ENCODE data around the gene STK10. TPM values are rescaled to one million over a fixed set of nuclear protein-coding genes. Genes with fewer than 3 reads are reported as not detected.

Gene STK10
- total RNA-seq, 1 experiment from 2014 or later = 18.1 TPM

DNA sequence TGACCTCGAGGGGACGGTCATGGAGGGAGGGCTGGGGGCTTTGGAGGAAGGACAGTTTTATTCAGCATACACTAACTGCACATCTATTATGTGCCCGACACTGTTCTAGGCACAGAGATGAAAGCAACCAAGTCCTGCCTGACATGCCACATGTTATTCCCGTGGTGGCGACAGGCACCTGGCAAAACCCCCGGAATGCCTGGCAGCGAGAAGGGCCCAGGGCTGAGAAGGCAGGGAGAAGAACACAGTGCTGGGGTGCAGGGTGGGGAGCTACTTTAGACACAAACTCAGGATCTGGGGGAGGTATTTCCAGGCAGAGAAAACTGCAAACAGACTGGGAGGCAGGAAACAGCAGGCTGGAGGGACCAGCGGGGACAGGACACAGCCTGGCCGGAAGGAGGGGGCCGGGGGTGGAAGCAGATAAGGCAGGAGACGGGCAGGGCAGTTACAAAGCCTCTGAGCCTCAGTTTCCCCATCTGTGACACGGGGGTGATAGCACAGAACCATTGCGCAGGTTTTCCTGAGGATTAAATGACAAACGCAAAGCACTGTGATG, 77.7 kb downstream of the STK10 start:
- DNase-seq (ENCODE audit: low read depth) = no peak

DNA sequence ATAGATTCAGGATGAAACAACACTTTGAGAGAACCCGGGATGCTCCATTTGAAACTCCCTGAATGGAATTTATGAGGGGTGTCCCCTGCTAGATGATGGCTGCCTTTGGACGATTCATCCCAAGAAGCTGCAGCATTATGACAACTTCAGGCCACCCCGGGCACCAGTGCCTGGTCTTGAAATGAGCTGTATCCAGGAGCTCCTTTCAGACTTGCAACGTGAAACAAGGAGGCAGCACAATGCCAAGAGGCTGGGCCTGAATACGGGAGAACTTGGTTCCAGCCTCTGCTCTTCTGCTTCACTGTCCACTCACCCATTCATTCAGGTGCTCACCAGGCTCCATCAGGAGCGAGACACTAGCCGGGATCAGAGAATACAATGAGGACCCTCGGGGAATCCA, 78.3 kb downstream of the STK10 start:
- no peak for DNase-seq (ENCODE audit: low read depth)

DNA sequence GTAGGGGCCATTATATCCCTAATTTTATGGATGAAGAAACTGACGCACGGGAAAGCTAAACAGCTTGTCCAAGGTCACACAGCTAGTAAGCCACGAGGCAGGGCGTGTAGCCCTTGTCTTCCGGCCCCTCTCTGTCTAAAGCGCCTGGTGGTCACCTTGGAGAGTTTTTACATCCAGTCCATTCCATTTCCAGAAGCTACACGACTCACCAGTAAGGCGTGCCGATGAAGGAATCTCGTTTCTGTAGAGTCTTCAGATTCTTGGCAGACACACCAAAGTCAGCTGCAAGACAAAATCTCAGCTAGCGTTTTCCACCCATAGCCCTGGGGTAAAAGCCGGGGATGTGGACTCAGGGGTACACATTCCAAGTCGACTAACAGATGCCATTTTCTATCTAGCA, 80.5 kb downstream of the STK10 start:
- DNase-seq (ENCODE audit: low read depth) = peak; percentile 92

DNA sequence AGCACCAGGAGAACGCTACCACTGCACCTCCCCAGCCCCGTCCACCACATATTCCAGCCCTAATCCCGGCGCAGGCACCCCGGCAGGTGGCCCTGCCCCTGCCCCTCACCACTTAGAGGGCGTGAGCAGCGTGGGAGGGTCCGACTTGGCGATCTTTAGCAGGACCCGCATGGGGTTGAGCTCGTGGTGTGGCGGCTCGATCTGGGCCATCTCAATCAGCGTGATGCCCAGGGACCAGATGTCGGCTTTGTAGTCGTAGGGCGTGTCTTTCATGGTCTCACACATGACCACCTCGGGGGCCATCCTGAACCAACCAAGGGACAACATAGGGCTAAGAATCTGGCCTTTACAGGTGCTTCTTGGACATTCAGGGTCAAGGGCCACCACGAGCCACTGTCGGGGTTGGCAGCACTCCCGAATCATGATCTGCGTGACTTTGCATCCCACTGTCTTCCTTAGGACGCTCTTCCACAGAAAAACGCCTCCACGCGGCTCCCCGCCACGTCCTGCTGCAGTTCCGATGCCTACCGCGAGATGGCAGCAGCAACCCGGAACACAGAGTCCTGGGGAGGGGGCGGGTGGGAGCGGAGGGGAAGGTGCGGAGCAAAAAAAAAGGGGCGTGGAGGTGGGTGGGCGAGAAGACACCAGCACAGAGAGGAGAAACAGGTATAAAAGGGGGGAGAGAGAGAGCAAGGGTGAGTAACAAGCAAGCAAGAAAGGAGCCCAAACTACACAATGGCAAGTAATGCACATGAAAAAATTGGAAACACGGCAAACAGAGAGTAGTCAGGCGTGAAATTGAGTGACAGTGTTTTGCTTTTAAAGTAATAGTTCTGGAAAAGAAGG, 81.3 kb downstream of the STK10 start:
- peak; percentile 56 for DNase-seq (ENCODE audit: low read depth)

DNA sequence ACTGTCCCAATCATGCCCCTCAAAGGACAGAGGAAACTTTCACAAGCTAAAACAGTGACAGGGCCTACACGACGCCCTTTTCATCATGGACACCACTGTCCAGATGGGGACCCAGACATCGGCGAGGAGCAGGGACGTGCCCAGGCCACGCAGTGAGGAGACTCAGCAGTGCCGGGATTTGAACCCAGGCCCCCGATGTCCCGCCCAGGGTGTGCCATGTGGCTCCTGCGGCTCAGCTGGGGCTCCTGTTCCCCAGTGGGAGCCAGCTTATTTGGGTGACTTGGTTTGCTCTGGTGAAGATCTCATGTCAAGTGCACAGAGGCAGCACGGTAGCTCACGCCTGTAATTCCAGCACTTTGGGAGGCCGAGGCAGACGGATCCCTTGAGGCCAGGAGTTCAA, 82.2 kb downstream of the STK10 start:
- no peak for DNase-seq (ENCODE audit: low read depth)

DNA sequence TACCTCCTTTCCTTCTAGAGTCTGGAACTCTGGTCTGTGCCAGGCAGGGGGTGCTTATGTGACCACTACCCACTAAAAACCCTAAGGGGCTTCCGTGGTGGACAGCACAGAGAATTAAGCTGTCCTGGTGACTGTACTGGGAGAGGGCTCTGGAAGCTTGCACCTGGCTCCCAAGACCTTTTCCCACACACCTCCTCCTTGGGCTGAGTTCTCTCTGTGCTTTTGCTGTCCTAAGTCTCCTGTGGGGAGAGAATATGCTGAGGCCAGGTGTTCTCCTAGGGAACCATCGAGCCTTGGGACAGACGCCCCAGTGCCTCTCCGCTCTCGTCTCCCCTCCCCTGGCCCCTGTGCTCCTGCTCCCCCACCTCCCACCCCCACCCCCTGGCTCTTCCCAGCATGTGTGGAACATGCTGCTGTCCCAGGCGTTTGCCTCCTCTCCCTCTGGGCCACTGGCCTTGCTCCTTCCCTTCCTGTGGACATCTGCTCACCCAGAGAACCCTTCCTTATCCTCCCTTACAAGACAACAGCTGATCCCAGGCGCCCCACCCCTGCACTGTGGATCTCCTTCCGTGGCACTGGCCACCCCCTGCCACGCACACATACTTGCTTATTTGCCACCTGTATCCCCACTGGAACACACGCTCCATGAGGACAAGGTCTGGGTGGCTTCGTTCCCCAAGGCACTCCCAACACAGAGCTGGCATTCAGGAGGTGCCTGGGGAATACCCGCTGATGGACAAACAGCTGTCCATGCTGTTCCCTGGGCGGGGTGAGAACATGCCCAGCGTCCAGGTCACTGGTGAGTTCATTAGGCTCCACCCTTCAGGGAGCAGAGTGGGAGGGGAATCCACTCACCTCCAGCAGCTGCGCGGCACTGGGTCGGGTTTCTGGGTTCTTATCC, 83.0 kb downstream of the STK10 start:
- no peak for DNase-seq (ENCODE audit: low read depth)

DNA sequence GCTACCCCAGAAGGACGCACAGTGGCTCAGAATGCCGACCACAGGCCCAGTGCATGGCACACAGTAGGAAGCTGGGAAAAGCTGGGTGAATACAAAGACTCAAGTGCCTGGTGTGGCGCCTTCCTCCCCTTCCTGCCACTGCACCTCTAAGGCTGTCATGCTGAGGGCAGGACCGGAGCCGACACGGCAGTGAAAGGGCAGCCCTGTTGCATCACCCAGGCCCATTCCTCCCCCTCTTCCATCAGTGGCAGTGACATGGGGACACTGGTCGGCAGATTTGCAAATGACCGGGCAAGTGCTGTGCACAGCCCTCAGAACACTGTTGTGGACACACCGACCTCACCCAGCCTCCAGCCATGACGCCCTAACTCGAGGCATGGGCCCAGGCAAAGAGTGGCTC, 84.0 kb downstream of the STK10 start:
- peak; percentile 27 for DNase-seq (ENCODE audit: low read depth)

DNA sequence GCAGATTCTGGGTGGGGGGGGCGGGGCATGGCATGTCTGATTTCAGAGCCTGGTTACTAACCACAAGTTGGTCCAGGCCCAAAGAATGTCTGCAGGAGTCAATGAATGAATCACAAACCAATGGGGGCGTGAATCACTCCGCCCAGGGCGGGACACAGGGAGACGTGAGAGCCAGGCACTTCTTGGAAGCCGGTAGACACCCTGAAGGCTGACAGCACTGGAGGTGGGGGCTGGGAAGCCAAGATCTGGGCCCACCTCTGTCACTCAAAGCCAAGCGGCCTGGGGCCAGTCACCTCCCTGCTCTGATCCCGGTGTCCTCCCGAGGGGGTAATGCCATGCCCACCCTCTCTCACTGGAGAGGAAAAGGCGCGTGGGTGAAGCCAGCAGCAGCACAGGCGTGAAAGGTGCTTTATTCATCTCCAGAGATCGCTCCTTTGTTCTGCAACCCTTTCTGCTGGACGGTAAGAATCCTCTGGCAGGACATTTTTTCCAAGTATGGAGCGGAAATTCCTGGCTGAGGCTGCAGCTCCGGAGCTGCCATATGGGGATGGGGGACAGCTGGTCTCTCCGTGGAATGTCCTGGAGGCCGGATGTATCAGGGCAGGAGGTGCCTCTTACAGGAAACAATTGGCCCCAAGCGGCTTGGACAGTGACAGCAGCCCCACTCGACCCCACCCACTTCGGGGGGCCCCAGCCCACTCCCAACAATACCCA, 85.0 kb downstream of the STK10 start:
- peak; percentile 99 for DNase-seq (ENCODE audit: low read depth)

DNA sequence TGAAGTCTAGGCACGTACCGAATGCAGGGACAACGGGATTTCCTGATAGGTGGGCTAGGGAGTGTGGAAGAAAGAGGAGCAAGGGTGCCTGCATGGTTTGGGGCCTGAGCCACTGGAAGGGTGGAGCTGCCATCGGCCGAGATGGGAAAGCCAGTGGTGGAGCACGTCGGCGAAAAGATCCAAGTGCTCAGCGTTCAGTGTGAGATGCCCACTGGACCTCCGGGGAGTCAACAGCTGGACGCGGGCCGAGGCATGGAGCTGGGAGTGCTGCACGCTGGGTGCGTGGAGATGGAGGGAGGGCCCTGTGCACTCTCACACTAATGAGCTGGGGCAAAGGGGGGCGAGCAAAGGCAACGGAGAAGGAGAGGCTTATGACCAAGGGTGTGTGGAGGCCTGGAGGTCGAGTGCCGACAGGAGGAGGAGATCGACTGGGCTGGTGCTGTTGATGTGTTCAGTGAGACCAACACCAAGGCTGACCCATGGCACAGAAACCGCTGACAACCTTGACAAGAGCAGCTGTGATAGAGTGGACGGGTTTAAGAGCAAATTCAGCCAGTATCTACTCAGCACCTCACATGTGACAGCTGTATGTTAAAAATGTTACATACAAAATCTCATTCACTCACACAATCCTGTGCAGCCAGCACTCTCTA, 85.7 kb downstream of the STK10 start:
- no peak for DNase-seq (ENCODE audit: low read depth)

DNA sequence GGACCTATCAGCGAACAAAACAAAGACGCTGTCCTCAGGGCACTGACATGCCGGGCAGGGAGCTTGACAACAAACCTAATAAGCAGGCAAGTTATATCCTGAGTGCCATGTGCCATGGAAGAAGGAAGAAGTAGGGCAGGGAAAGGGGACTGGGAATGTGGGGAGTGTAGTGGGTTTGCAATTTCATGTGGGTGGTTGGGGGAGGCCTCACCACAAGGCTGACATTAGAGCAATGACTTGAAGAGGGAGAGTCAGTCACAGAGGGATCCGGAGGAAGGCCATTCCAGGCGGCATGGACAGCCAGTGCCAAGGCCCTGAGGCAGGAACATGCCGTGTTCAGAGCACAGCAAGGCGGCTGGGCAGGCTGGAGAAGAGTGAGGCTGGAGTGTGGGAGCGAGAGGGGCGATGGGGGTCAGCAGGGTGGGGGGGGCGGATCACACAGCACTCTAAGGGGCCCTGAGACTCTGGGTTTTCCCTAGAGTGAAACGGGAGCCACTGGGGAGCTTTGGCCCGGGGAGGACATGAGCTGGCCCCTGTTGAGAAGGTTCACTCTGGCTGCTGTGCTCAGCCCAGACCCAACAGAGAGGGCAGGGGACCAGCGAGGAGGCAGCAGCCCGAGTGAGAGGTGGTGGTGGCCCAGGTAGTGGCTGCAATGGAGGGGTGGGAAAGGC, 86.3 kb downstream of the STK10 start:
- DNase-seq (ENCODE audit: low read depth) = no peak

DNA sequence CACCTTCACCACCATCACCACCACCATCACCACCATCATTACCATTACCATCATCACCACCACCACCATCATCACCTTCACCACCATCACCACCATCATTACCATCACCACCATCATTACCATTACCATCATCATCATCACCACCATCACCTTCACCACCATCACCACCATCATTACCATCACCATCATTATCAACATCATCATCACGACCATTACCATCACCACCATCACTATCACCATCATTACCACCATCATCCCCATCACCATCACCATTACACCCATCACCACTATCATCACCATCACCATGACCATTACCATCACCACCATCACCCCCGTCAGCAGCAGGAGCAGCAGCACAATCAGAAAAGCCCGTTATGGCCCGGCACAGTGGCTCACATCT, 89.1 kb downstream of the STK10 start:
- no peak for DNase-seq (ENCODE audit: low read depth)

DNA sequence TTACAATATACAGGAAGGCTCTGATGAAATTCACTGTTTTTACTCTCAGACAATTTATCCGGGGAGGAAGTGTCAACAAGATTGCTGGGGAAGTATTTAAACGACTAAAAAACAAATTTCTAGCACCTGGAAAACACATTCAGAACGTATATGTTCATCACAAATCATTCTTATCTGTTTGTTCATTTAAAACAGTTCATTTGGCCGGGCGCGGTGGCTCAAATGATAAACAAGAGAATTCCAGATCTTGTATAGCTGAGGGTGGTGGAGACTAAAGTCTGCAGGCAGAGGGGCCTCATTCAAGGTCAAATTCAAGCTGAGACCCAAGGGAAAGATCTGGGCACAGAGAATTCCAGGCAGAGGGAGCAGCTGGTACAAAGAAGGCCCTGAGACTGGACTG, 90.0 kb downstream of the STK10 start:
- no peak for DNase-seq (ENCODE audit: low read depth)

DNA sequence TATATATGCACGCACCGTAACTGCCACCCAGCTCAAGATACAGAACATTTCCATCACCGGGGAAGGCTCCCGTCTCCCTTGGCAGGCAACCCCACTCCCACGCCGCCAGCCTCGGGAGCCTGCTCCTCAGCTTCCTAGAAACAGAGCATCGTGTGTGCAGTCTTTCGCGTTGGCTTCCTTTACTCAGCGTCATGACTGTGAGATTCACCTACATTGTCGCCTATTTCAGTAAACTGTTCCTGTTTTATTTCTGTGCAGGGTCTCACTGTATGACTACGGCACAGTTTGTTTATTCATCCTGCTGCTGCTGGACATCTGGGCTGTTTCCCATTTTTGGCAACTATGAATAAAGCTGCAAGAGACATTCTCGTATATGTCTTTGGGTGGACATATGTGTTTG, 90.7 kb downstream of the STK10 start:
- DNase-seq (ENCODE audit: low read depth) = no peak

DNA sequence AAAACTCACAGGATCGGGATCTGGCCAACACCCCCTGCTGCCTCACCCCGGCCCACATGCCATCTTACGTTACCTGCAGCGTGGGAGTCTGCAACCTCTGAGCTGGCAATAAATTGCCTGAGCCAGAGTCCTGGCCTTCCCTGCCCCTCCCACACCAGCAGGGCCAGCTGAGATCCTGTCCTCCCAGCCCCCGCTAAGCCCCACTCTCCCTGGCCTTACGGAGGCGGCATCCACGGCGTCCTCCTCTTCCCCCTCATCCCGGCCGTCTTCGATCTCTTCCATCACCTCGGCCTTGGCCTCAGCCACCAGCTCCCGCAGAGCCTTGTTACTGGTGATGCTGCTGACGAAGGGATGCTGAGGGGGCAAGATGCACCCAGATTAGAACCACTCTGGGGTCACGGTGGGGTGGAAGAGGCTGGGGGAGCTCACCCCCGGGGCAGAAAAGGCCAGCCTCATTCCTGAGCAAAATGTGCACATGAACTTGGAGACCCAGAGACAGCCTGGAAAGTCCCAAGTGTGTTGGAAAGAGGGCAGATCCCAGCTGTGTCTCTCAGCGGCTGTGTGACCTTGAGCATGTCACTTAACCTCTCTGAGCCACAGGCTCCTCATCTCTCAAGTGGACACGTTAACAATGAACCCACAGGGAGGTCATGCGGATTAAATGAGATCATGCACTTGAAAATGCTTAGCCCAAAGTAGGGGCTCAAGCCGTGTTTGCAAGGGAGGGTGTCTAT, 91.7 kb downstream of the STK10 start:
- DNase-seq (ENCODE audit: low read depth) = no peak

DNA sequence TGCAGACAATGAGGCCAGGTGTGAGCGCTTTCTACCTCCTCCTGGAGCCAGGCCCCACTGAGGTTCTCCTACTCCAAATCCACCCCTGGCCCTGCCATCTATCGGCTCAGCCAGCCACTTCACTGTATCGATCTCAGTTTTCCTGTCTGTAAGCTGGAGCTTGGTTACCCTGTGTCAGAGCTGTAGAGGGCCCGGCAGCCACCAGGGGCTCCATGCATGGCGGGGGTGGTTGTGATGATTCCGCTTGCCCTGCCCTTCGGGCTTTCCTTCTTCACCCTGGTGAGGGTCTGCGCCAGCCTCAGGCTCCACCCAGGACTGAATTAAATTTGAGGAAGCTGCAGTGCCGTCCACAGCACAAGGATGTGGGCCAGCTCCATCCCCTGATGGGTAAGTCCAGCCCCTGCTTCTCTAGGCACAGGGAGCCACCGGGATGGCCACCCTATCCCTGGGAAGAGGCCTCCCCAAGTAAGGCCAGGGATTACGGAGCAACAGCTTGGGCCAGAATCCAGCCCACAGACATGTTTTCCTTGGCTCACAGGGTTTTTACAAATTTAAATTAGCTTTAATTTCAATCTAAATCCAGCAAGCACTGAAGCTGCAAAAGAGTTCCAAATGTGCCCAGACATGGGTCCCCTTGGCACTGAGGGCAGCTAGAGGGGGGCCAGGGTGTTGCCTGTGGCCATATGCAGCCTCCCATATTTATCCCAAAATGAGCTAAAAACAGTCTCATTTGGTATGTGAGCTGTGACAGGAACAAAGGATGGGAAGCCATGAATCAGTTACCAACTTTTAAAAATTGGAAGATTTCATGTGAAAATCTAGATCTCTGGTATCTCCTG, 92.4 kb downstream of the STK10 start:
- no peak for DNase-seq (ENCODE audit: low read depth)

DNA sequence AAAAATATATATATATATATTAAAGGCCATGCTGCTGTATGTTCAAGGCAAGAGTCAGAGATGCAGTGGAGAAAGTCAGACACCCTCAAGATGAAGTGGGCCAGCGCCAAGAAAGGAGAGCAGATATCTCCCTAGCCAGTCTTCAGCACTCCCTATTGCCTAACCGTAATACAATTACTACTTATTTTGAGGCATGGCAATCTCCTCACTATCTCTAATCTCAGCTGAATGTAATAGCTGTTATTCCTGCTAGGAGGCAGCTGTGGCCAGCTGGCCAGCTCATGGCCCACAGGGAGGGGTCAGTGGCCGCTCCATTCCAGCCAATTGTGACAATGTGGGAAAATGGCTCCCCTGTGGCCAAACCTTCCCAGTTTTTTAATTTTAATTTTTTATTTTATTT, 94.1 kb downstream of the STK10 start:
- no peak for DNase-seq (ENCODE audit: low read depth)

DNA sequence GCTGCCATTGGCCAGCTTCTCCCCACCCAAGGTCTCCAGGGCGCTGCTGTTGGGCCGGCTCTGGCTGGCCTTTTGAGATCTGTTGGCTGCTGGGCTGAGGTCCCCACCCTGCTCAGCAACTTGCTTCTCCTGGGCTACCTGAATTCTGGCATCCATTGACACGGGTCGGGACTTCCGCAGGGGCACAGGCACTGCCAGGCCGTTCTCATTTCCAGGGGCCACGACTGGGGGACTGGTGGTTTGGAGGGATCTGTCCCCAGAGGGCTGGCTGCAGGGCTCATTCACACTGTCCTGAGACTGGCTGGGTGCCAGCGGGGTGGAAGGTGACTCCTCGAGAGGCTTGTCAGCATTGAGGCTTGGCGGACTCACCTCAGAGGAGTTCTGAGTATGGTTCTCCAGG, 94.5 kb downstream of the STK10 start:
- DNase-seq (ENCODE audit: low read depth) = no peak

DNA sequence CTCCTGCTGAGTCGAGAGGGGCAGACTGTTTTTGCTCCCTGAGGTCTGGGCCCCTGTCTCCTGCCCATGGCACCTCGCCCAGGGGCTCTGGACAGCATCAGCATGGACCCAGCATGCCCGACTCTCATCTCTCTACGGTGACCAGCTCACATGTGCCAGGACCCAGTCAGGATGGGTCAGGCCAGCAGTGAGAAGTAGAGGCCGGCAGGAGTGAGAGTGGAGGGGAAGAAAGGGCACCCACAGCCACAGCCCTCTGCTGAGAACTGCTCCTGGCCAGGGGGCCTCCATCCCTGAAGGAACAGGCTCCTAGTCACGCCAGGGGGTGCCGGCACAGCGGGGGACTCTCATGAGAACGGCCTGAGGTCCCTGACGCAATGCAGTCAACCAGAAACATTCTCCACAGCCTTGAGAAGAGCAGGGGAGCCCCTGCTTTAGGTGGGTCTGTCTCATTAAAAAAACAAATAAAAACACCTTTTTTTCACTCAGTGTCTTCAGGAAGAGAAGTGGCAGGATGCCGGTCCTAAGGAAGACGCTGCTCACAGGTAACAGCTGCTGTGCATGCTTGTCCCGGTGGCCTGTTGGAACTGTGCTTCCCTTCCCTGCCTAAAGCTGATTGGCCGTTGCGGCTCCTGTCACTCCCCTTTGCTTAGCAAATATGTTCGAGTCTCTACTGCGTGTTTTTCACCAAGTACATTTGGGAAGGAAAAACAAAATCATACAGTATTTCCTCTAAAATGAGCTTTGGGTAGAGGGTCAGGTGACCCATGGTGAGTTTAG, 95.9 kb downstream of the STK10 start:
- no peak for DNase-seq (ENCODE audit: low read depth)
